HAP-1 (cell line): Measurements from ENCODE around the gene TMEM240.
"Not testable (repeated sequence)": the region's sequence is repeated elsewhere in the genome, so short reads cannot be mapped to it uniquely, and the experiment has no call there.

ENCODE experiments used
- DNase-seq, 2 experiments: peaks; one replicate each; pipeline ENCODE4 v3.0.0-alpha.2; 2016 to 2020; ENCODE audit warnings: low spot score in 2 of 2
- H3K27me3 ChIP-seq: fragments of 250-450 bp; sonication (Bioruptor Pico); 2 replicates; pipeline ENCODE4 v1.5.1; 2020; ENCODE audit warnings: low read depth, mild to moderate bottlenecking, moderate library complexity
- H3K36me3 ChIP-seq: fragments of 250-450 bp; sonication (Bioruptor Pico); replicated peaks from 2 replicates; pipeline ENCODE4 v1.5.1; 2020; ENCODE audit warnings: mild to moderate bottlenecking
- H3K4me1 ChIP-seq: fragments of 250-450 bp; sonication (Bioruptor Pico); 2 replicates; pipeline ENCODE4 v1.5.1; 2020; ENCODE audit warnings: mild to moderate bottlenecking
- H3K4me3 ChIP-seq: fragments of 250-450 bp; sonication (Bioruptor Pico); 2 replicates; pipeline ENCODE4 v1.5.1; 2020; ENCODE audit warnings: mild to moderate bottlenecking, moderate library complexity
- H3K9me3 ChIP-seq: fragments of 250-450 bp; sonication (Bioruptor Pico); 2 replicates; pipeline ENCODE4 v1.5.1; 2020; ENCODE audit warnings: mild to moderate bottlenecking, moderate library complexity
- in situ Hi-C: fragments of 300-500 bp; cut with MboI; formaldehyde crosslinking; loops from 3 replicates; pipeline ENCODE4 v1.14.3; 2020; ENCODE audit warnings: low sequenced_read_pairs, inconsistent platforms, mixed read lengths

The TMEM240 gene

DNA sequence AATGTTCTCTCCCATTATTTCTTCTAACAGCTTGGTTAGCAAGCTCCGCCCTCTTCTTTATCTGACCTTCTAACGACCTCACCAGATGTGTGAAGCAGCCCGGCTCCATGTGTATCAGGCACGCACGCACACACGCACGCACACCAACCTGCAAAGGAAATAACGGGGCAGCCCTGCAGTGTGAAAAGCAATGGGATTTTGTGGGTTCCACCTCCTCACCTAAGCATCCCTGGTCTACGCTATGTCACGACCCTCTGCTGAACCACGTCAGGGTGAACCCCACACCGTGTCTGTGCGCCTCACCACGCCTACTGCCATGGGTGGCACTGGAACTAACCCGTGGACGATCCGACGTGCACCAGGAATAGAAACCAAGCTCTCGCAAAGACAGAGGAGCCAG, 23.8 kb upstream of the TMEM240 start:
- in situ Hi-C loops, result no loop called here
- no peaks in the 10 kb centered on the region for H3K9me3 ChIP-seq
- H3K36me3 ChIP-seq, result peaks cover 66% of the 10 kb centered on the region
- no peaks in the 10 kb centered on the region for H3K27me3 ChIP-seq
- no peak for DNase-seq
- H3K4me3 ChIP-seq, result no peak overlapping the region
- no peaks in the 10 kb centered on the region for H3K4me1 ChIP-seq

DNA sequence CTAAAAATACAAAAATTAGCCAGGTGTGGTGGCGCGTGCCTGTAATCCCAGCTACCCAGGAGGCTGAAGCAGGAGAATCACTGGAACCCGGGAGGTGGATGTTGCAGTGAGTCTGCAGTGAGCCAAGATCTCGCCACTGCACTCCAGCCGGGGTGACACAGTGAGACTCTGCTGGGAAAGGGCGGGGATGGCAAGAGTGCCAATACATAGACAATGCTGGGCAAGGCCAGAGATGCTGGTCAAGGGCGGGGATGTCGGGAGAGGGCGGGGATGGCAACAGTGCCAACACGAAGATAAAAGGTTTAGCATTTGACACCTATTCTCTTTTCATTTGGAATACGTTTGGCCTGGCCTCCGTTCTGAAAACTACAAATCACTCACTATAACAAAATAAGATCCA, 23.3 kb upstream of the TMEM240 start:
- in situ Hi-C loops, result no loop called here
- no peaks in the 10 kb centered on the region for H3K27me3 ChIP-seq
- H3K36me3 ChIP-seq, result peaks cover 64% of the 10 kb centered on the region
- DNase-seq, result no peak
- H3K9me3 ChIP-seq, result no peaks in the 10 kb centered on the region
- no peak overlapping the region for H3K4me3 ChIP-seq
- H3K4me1 ChIP-seq, result no peaks in the 10 kb centered on the region

DNA sequence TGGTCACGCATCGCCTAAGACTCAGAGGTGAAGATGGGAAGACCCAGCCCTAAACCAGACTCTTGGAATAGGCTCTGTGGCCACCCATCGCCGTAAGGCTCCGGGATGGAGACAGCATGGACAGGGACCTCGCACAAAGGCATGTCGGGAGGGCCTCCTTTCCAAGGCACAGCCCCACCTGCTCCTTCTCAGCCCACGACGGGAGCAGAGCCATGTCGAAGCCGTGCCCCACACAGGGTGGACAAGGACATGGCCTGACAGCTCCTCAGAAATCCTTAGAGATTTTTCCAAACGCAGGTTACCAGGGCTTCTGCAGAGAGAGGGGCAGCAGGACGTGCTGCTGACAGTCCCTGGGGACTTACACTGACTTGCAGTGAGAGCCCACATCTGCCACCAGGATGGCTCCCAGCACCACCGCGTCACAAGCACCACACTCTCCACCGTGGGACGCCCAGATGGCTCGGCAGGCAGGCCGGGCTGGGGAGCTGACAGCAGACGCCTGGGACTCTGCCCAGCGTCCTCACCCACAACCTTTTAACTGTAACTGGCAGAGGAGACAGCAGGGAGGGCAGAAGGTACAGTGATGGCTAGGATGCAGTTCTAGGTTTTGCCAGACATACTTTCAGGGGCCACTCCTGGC, 22.3 kb upstream of the TMEM240 start:
- H3K4me1 ChIP-seq, result no peaks in the 10 kb centered on the region
- no peaks in the 10 kb centered on the region for H3K27me3 ChIP-seq
- in situ Hi-C loops, result no loop called here
- no peaks in the 10 kb centered on the region for H3K9me3 ChIP-seq
- DNase-seq, result no peak
- H3K4me3 ChIP-seq, result no peak overlapping the region
- peaks cover 64% of the 10 kb centered on the region for H3K36me3 ChIP-seq

DNA sequence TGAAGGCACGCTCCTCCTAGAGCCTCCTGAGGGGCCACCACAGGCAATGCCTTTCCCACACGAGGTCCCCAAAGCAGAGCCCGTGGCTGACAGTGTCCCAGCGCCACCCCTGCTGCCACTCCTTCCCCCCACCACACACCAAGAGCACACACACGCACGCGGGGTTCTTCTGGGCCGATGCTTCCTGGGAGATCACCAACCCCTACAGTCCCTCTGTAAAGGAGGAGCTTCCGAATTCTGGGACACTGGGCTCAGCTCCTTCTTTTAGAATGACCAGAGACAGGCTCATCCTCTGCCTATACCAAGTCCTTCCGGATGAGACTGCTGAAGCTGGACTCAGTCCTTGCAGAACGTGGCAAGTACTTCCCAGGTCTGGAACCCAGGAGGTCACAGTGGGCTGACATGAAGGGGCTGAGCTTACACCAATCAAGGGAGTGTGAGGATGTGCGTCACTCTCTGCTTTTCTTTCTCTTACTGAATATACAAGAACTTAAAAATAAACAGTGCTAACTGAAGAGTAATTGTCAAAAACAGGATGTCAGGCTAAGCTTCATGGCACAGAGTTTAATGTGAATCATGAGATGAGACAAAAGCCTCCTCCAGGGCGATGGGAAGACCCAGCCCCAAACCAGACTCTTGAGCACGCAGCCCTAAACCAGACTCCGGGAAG, 21.5 kb upstream of the TMEM240 start:
- H3K36me3 ChIP-seq, result peaks cover 61% of the 10 kb centered on the region
- no peaks in the 10 kb centered on the region for H3K4me1 ChIP-seq
- no peaks in the 10 kb centered on the region for H3K9me3 ChIP-seq
- H3K27me3 ChIP-seq, result no peaks in the 10 kb centered on the region
- H3K4me3 ChIP-seq, result no peak overlapping the region
- in situ Hi-C loops, result no loop called here
- no peak for DNase-seq

DNA sequence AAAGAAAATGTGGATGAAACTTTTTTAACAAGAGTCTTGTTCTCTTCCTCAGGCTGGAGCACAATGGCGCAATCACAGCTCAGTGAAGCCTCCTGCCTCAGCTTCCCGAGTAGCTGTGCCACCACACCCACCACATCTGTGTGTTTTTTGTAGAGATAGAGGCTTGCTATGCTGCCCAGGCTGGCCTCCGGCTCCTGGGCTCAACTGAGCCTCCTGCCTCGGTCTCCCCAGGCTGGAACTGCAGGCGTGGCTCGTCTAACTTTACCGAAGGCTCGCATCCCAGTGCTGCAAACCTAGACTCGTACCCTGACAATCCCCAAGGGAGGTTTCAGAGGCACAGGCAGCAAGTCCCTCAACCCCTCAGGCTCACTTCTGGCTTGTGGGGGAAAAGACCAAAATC, 19.8 kb upstream of the TMEM240 start:
- peaks cover 46% of the 10 kb centered on the region for H3K36me3 ChIP-seq
- H3K4me1 ChIP-seq, result no peaks in the 10 kb centered on the region
- H3K9me3 ChIP-seq, result no peaks in the 10 kb centered on the region
- no peak for DNase-seq
- in situ Hi-C loops, result no loop called here
- H3K27me3 ChIP-seq, result no peaks in the 10 kb centered on the region
- no peak overlapping the region for H3K4me3 ChIP-seq

DNA sequence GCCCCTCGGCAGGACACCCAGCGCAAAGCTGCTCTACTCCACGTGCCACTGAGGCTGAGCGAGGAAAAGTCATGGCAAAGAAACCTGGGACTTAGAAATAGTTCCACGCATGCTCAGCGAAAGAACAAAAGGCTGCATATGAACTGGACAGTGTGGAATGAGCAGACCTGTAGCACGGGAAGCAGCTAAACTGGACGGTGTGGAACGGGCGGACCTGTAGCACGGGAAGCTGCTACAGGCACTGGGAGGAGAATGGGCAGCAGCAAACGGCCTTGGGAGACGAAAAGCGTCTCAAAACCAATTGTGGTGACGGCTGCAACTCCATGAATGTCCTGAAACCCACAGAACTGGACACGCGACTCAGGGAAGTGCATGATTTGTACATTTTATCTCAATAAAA, 18.6 kb upstream of the TMEM240 start:
- Histone ChIP-seq H3K4me3 (no peak overlapping the region), H3K4me1 (no peaks in the 10 kb centered on the region), H3K36me3 (peaks cover 35% of the 10 kb centered on the region), H3K27me3 (no peaks in the 10 kb centered on the region), H3K9me3 (no peaks in the 10 kb centered on the region)
- DNase-seq, result peak in 1 of 2 experiments; percentile 16
- in situ Hi-C loops, result no loop called here

DNA sequence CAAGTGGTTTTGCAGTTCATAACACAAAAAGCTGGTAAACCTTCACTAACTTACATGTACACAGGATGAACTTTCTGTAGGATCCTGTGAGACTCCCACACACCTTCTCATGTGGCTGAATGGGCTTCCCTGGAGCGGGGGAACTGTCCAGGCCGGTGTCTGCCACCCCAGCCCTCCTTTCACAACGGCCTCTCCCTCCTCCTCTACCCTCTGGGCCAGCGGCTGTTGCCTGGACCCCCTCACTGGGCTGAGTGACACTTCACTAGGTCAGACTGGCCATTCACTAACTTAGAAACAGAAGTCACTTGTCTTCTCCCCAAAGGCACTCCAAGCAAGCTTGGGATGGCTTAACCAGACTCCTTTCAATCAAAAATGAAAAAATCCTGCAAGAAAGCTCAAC, 18.2 kb upstream of the TMEM240 start:
- no peaks in the 10 kb centered on the region for H3K4me1 ChIP-seq
- DNase-seq, result no peak
- in situ Hi-C loops, result no loop called here
- no peaks in the 10 kb centered on the region for H3K9me3 ChIP-seq
- H3K36me3 ChIP-seq, result peaks cover 30% of the 10 kb centered on the region
- no peak overlapping the region for H3K4me3 ChIP-seq
- no peaks in the 10 kb centered on the region for H3K27me3 ChIP-seq

DNA sequence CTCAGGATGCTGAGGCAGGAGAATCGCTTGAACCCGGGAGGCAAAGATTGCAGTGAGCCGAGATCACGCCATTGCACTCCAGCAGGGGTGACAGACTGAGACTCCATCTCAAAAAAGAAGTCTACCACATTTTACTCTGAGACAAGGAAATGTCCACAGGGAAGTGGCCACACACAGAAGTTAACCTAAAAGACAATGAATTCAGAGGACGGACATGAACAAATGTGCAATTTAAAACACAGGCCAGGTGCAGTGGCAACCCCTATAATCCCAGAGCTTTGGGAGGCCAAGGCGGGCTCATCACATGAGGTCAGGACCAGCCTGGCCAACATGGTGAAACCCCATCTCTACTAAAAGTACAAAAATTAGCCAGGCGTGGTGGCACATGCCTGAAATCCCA, 17.3 kb upstream of the TMEM240 start:
- H3K9me3 ChIP-seq, DNase-seq, H3K4me3 ChIP-seq, in situ Hi-C loops, H3K4me1 ChIP-seq, H3K27me3 ChIP-seq: not testable (repeated sequence)
- H3K36me3 ChIP-seq, result peaks cover 23% of the 10 kb centered on the region

DNA sequence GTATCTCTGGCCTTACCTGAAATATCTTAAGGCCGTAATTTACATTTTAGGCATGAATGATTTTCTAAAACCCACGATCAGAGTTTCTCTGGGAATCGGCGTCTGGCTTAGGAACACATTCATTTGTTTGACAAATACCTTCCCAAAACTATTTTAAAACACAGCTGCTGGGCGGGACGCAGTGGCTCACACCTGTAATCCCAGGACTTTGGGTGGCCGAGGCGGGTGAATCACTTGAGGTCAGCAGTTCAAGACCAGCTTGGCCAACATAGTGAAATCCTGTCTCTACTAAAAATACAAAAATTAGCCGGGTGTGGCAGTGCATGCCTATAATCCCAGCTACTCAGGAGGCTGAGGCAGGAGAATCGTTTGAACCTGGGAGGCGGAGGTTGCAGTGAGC, 16.5 kb upstream of the TMEM240 start:
- H3K4me3 ChIP-seq, H3K27me3 ChIP-seq, in situ Hi-C loops, H3K9me3 ChIP-seq, H3K4me1 ChIP-seq, DNase-seq: not testable (repeated sequence)
- peaks cover 17% of the 10 kb centered on the region for H3K36me3 ChIP-seq

DNA sequence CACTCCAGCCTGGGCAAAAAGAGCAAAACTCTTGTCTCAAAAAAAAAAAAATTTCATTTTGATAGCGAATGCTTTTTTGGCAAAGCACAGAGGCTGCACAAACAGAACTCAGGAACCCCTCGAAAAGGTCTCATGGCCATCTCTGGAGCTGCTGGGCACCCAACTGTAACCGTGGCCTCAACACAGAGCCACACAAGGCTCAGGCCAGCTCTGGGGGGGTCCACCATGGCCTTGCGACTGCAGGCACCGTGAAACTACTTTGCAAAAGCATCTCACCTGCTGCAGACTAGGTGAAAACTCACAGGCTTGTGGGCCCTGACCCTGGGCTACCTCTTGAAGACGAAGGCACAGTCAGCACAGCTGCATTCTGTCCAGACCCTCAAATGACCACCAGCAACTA, 16.1 kb upstream of the TMEM240 start:
- Histone ChIP-seq H3K4me3 (no peak overlapping the region), H3K27me3 (no peaks in the 10 kb centered on the region), H3K36me3 (peaks cover 12% of the 10 kb centered on the region), H3K9me3 (no peaks in the 10 kb centered on the region), H3K4me1 (no peaks in the 10 kb centered on the region)
- no peak for DNase-seq
- in situ Hi-C loops, result no loop called here

DNA sequence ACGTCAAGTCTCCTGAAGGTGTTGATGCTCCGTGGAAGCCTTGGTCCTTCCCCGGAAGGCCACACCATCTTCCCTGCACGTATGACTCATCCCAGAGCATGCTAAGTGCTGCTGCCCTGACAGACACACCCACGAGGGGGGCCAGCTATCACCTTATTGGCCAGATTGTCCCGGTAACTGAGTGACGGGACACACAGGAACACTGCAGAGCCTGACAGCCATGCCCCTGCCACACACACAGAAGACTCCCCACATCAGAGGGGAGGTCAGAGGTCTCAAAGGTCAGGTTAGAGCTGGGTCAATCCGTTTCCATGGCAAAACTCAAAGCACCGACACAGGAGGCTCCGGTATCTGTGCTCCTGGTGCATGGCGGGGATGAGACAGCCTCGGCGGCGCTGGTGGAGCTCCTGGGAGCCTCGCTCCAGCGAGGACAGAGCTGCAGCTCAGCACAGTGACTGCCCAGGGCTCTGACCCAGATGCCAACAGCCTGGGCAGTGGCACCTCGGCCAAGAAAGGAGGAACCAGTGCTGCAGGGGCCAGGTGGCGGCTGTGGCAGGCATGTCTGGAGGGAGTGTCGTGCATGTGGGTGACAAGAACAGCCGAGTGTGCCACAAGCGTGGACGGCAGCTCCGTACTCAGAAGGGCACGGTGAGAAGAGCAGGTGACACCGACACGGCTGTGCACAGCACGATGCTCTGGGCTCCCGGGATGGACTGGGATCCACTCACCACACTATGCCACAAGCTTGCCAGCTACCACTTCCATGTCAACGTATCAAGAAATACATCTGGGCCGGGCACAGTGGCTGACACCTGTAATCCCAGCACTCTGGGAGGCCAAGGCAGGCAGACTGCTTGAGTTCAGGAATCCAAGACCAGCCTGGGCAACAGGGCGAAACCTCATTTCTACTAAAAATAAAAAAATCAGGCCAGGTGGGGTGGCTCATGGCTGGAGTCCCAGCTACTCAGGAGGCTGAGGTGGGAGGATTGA, 14.8 kb upstream of the TMEM240 start:
- H3K4me1 ChIP-seq, result no peaks in the 10 kb centered on the region
- no peak for DNase-seq
- peaks cover 2% of the 10 kb centered on the region for H3K36me3 ChIP-seq
- in situ Hi-C loops, result no loop called here
- no peaks in the 10 kb centered on the region for H3K9me3 ChIP-seq
- H3K27me3 ChIP-seq, result no peaks in the 10 kb centered on the region
- H3K4me3 ChIP-seq, result no peak overlapping the region

DNA sequence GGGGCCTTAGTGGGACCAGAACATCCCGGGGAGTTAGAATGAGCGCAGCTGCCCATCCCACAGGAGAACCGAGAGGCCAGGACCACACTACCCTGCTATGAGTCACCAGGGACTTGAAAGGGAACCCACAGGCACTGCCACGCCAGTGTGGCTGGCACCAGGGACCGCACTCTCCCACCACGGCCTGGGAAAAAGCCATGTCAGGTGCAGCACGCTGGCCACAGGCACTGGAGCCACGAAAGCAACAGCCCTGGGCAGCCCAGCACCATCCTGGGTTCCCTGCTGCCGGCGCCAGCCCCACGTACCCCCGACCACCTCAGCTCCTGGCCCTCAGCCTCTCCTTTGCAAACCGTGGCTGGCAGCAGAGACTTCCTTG, 14.1 kb upstream of the TMEM240 start:
- Histone ChIP-seq H3K9me3 (no peaks in the 10 kb centered on the region), H3K4me1 (no peaks in the 10 kb centered on the region), H3K4me3 (no peak overlapping the region), H3K27me3 (no peaks in the 10 kb centered on the region), H3K36me3 (no peaks in the 10 kb centered on the region; the same call in 1 of the 2 replicates)
- no peak for DNase-seq
- in situ Hi-C loops, result no loop called here

DNA sequence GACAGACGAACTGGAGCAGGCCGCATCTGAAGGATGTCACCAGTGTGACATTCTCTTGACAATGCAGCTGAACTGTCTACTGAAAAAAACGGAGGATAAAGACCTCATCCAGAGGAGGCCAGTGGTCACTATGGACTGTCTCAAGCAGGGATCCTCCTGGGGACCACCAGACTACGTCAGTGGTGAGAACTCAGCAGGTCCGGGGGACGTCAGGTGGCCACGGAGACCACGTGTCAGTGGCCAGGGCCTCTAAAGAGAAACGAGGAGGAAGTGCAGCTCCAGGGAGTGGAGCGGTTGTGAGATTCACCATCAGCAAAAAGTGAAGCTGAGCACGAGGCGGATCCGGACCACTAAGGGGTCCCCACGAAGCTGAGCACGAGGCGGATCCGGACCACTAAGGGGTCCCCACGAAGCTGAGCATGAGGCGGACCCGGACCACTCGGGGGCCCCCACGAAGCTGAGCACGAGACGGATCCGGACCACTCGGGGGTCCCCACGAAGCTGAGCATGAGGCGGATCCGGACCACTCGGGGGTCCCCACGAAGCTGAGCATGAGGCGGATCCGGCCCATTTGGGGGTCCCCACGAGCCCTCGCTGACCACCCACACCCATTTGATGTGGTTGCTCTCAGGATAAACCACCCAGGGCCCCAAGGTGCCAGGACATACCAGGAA, 13.5 kb upstream of the TMEM240 start:
- no peak for DNase-seq
- Histone ChIP-seq H3K9me3 (no peaks in the 10 kb centered on the region), H3K36me3 (peaks cover under 1% of the 10 kb centered on the region; the same call in 1 of the 2 replicates), H3K4me1 (no peaks in the 10 kb centered on the region), H3K27me3 (no peaks in the 10 kb centered on the region), H3K4me3 (no peak overlapping the region)
- in situ Hi-C loops, result no loop called here
